ENCODE results near the gene KDM2A. TPM values are rescaled to one million over a fixed set of nuclear protein-coding genes. Genes with fewer than 3 reads are reported as not detected.

The KDM2A gene
- 31.2 and 40.4 TPM in 2 replicates for total RNA-seq (2012; rRNA removed)

GRCh38 chr11:67118801-67119584, at the start of gene KDM2A:
KDM2A (plus strand) TSS chr11:67119263; CDS start chr11:67121317, 2,054 bp downstream.
- Histone ChIP-seq H3K36me3 (ENCODE audit: insufficient read depth, low read length) (peaks cover 6% of the 10 kb centered on the region), H3K9me3 (replicated peaks; ENCODE audit: low read length) (no peaks in the 10 kb centered on the region), H3K4me1 (ENCODE audit: control insufficient read depth, insufficient read depth, low read length) (peaks cover 14% of the 10 kb centered on the region), H3K4me2 (ENCODE audit: low read length) (peak within 1 kb of the TSS; percentile 92), H3K9ac (ENCODE audit: low read depth, low read length) (peak within 1 kb of the TSS; percentile 98), H3K4me3 (ENCODE audit: low read length) (peak within 1 kb of the TSS; percentile 96), H3K27me3 (ENCODE audit: control insufficient read depth, insufficient read depth, low read length) (no peaks in the 10 kb centered on the region)

DNA sequence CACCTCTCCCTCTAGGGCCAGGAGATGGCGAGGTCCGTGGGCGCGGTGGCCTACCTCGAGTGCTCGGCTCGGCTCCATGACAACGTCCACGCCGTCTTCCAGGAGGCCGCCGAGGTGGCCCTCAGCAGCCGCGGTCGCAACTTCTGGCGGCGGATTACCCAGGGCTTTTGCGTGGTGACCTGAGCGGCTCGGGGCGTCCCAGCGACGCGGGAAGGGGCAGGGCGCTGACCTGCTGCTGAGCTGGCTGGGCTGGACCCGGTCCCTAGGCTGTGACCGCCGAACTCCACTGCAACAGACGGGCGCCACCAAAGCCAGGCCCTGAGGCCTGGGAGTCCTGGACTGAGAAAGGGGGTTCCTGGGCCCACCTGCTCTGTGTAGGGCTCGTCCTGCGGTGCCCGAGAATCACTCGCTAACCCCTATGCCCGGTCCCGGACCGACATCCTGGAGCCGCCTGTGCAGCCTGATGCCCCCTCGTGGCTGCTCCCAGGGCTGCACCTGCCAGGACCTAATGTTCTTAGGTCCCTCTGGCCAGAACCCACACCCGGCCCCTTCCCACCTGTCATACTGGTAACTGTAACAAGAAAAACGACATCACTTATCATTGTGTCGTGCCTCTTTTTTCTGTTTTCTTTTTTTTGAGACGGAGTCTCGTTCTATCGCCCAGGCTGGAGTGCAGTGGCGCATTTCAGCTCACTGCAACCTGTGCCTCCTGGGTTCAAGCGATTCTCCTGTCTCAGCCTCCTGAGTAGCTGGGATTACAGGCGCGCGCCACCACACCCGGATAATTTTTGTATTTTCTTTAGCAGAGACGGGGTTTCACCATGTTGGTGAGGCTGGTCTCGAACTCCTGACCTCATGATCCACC, 47.4 kb upstream of the KDM2A start:
- H3K4me1 ChIP-seq (ENCODE audit: control insufficient read depth, insufficient read depth, low read length) = no peaks in the 10 kb centered on the region
- peak overlapping the region; percentile 42 for H3K4me3 ChIP-seq (ENCODE audit: low read length)
- H3K9me3 ChIP-seq (replicated peaks; ENCODE audit: low read length) = no peaks in the 10 kb centered on the region
- peaks cover 5% of the 10 kb centered on the region for H3K27me3 ChIP-seq (ENCODE audit: control insufficient read depth, insufficient read depth, low read length)
- peak overlapping the region; percentile 82 for H3K4me2 ChIP-seq (ENCODE audit: low read length)
- H3K9ac ChIP-seq (ENCODE audit: low read depth, low read length) = no peak overlapping the region
- no peaks in the 10 kb centered on the region for H3K36me3 ChIP-seq (ENCODE audit: insufficient read depth, low read length)

GRCh38 chr11:67072295-67072694, 46.8 kb upstream of the KDM2A start:
- no peak overlapping the region for H3K9ac ChIP-seq (ENCODE audit: low read depth, low read length)
- H3K9me3 ChIP-seq (replicated peaks; ENCODE audit: low read length) = no peaks in the 10 kb centered on the region
- H3K27me3 ChIP-seq (ENCODE audit: control insufficient read depth, insufficient read depth, low read length) = peaks cover 5% of the 10 kb centered on the region
- H3K4me2 ChIP-seq (ENCODE audit: low read length) = no peak overlapping the region
- no peaks in the 10 kb centered on the region for H3K36me3 ChIP-seq (ENCODE audit: insufficient read depth, low read length)
- H3K4me1 ChIP-seq (ENCODE audit: control insufficient read depth, insufficient read depth, low read length) = no peaks in the 10 kb centered on the region
- H3K4me3 ChIP-seq (ENCODE audit: low read length) = no peak overlapping the region

DNA sequence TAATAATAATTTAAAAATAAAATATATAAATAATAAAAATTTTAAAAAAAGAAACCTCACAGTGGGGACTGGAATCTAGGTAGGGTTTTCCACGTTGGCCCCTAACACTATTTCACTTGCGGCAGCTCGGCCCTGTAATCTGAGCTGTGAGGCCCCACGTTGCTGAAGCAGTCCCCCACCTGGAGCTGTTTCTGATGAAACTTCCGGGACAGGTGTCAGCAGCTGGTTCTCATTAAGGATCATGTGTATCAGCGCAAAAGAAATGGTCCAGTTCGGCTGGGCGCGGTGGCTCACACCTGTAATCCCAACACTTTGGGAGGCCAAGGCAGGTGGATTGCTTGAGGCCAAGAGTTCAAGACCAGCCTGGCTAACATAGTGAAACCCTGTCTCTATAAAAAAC, 45.2 kb upstream of the KDM2A start:
- no peaks in the 10 kb centered on the region for H3K9me3 ChIP-seq (replicated peaks; ENCODE audit: low read length)
- no peaks in the 10 kb centered on the region for H3K36me3 ChIP-seq (ENCODE audit: insufficient read depth, low read length)

DNA sequence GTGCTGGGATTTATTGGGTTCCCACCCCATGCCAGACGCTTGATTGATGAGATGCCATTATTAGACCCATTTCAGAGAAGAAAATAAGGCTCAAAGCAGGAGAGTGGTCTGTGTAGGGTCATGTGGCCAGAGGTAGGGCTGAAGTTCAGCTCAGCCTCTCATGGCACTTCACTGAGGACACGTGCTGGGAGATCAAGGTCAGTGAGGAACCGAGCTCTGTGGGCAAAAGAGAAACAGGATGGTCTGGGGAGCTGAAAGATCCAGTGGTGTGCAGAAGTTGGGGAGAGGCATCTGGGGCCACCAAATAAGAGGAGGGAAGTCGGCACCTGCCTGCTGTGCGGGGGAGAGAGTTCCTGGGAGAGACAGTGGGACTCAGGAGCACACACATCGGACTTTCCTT, 42.9 kb upstream of the KDM2A start:
- H3K4me3 ChIP-seq (ENCODE audit: low read length) = no peak overlapping the region
- no peak overlapping the region for H3K9ac ChIP-seq (ENCODE audit: low read depth, low read length)
- H3K27me3 ChIP-seq (ENCODE audit: control insufficient read depth, insufficient read depth, low read length) = peaks cover 5% of the 10 kb centered on the region
- peaks cover 6% of the 10 kb centered on the region for H3K4me1 ChIP-seq (ENCODE audit: control insufficient read depth, insufficient read depth, low read length)
- H3K9me3 ChIP-seq (replicated peaks; ENCODE audit: low read length) = no peaks in the 10 kb centered on the region
- no peaks in the 10 kb centered on the region for H3K36me3 ChIP-seq (ENCODE audit: insufficient read depth, low read length)
- no peak overlapping the region for H3K4me2 ChIP-seq (ENCODE audit: low read length)

More for the DNA sequence above, 45.2 kb upstream of the KDM2A start:
- peaks cover 6% of the 10 kb centered on the region for H3K4me1 ChIP-seq (ENCODE audit: control insufficient read depth, insufficient read depth, low read length)
- H3K4me2 ChIP-seq (ENCODE audit: low read length) = no peak overlapping the region
- H3K9ac ChIP-seq (ENCODE audit: low read depth, low read length) = no peak overlapping the region
- H3K27me3 ChIP-seq (ENCODE audit: control insufficient read depth, insufficient read depth, low read length) = peaks cover 5% of the 10 kb centered on the region
- H3K4me3 ChIP-seq (ENCODE audit: low read length) = no peak overlapping the region

- H3K4me1 ChIP-seq (ENCODE audit: control insufficient read depth, insufficient read depth, low read length) = peaks cover 13% of the 10 kb centered on the region
- H3K27me3 ChIP-seq (ENCODE audit: control insufficient read depth, insufficient read depth, low read length) = peaks cover 11% of the 10 kb centered on the region
- H3K4me2 ChIP-seq (ENCODE audit: low read length) = no peak overlapping the region
- no peak overlapping the region for H3K4me3 ChIP-seq (ENCODE audit: low read length)
- H3K36me3 ChIP-seq (ENCODE audit: insufficient read depth, low read length) = no peaks in the 10 kb centered on the region
- no peaks in the 10 kb centered on the region for H3K9me3 ChIP-seq (replicated peaks; ENCODE audit: low read length)
- H3K9ac ChIP-seq (ENCODE audit: low read depth, low read length) = no peak overlapping the region
Observed at GRCh38 chr11:67079065-67079705, 39.9 kb upstream of the KDM2A start.

GRCh38 chr11:67082071-67082791, 36.8 kb upstream of the KDM2A start:
- Histone ChIP-seq H3K27me3 (ENCODE audit: control insufficient read depth, insufficient read depth, low read length) (peaks cover 6% of the 10 kb centered on the region), H3K36me3 (ENCODE audit: insufficient read depth, low read length) (no peaks in the 10 kb centered on the region), H3K9ac (ENCODE audit: low read depth, low read length) (no peak overlapping the region), H3K4me1 (ENCODE audit: control insufficient read depth, insufficient read depth, low read length) (peaks cover 13% of the 10 kb centered on the region), H3K4me2 (ENCODE audit: low read length) (peak overlapping the region; percentile 17), H3K9me3 (replicated peaks; ENCODE audit: low read length) (no peaks in the 10 kb centered on the region), H3K4me3 (ENCODE audit: low read length) (no peak overlapping the region)

- no peaks in the 10 kb centered on the region for H3K36me3 ChIP-seq (ENCODE audit: insufficient read depth, low read length)
- H3K4me3 ChIP-seq (ENCODE audit: low read length) = no peak overlapping the region
- no peak overlapping the region for H3K9ac ChIP-seq (ENCODE audit: low read depth, low read length)
- H3K9me3 ChIP-seq (replicated peaks; ENCODE audit: low read length) = no peaks in the 10 kb centered on the region
- peaks cover 6% of the 10 kb centered on the region for H3K4me1 ChIP-seq (ENCODE audit: control insufficient read depth, insufficient read depth, low read length)
- peaks cover 6% of the 10 kb centered on the region for H3K27me3 ChIP-seq (ENCODE audit: control insufficient read depth, insufficient read depth, low read length)
- no peak overlapping the region for H3K4me2 ChIP-seq (ENCODE audit: low read length)
Observed at GRCh38 chr11:67083786-67084366, 35.2 kb upstream of the KDM2A start.

- H3K4me2 ChIP-seq (ENCODE audit: low read length) = no peak overlapping the region
- H3K36me3 ChIP-seq (ENCODE audit: insufficient read depth, low read length) = no peaks in the 10 kb centered on the region
- H3K4me1 ChIP-seq (ENCODE audit: control insufficient read depth, insufficient read depth, low read length) = peaks cover 6% of the 10 kb centered on the region
- peaks cover 6% of the 10 kb centered on the region for H3K27me3 ChIP-seq (ENCODE audit: control insufficient read depth, insufficient read depth, low read length)
- H3K4me3 ChIP-seq (ENCODE audit: low read length) = no peak overlapping the region
- H3K9ac ChIP-seq (ENCODE audit: low read depth, low read length) = no peak overlapping the region
- no peaks in the 10 kb centered on the region for H3K9me3 ChIP-seq (replicated peaks; ENCODE audit: low read length)
Observed at GRCh38 chr11:67085617-67086016, 33.4 kb upstream of the KDM2A start.

DNA sequence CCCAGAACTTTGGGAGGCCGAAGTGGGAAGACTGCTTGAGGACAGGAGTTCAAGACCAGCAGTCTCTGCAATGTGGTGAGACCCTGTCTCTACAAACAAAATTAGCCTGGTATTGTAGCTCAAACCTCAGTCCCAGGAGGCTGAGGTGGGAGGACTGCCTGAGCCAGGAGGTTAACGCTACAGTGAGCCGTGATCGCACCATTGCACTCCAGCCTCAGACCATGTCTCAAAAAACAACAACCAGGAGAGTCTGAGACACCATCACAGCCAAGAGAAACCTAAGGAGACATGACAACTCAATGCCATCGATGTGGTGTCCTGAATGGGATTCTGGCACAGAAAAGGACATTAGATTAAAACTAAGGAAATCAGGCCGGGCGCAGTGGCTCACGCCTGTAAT, 28.3 kb upstream of the KDM2A start:
- Histone ChIP-seq H3K9ac (ENCODE audit: low read depth, low read length) (no peak overlapping the region), H3K9me3 (replicated peaks; ENCODE audit: low read length) (no peaks in the 10 kb centered on the region), H3K27me3 (ENCODE audit: control insufficient read depth, insufficient read depth, low read length) (peaks cover 12% of the 10 kb centered on the region), H3K4me2 (ENCODE audit: low read length) (no peak overlapping the region), H3K4me3 (ENCODE audit: low read length) (no peak overlapping the region), H3K4me1 (ENCODE audit: control insufficient read depth, insufficient read depth, low read length) (no peaks in the 10 kb centered on the region), H3K36me3 (ENCODE audit: insufficient read depth, low read length) (no peaks in the 10 kb centered on the region)

- no peak overlapping the region for H3K9ac ChIP-seq (ENCODE audit: low read depth, low read length)
- H3K4me3 ChIP-seq (ENCODE audit: low read length) = no peak overlapping the region
- no peak overlapping the region for H3K4me2 ChIP-seq (ENCODE audit: low read length)
- H3K4me1 ChIP-seq (ENCODE audit: control insufficient read depth, insufficient read depth, low read length) = no peaks in the 10 kb centered on the region
- H3K27me3 ChIP-seq (ENCODE audit: control insufficient read depth, insufficient read depth, low read length) = peaks cover 19% of the 10 kb centered on the region
- H3K9me3 ChIP-seq (replicated peaks; ENCODE audit: low read length) = no peaks in the 10 kb centered on the region
- H3K36me3 ChIP-seq (ENCODE audit: insufficient read depth, low read length) = no peaks in the 10 kb centered on the region
Observed at GRCh38 chr11:67095214-67095507, 23.9 kb upstream of the KDM2A start.

Measured in skeletal muscle satellite cell (primary cell).